Adrenal gland (tissue), 12 donors: Measurements from ENCODE around the gene OOSP2. TPM values are rescaled to one million over a fixed set of nuclear protein-coding genes. Genes with fewer than 3 reads are reported as not detected.

ENCODE experiments used
- DNase-seq, 7 donors: peaks; one replicate each; pipeline ENCODE4 v3.0.0-alpha.2; 2019 to 2020
- H3K27ac ChIP-seq, 5 donors: fragments of 200-600 bp; sonication (generic) in 4 of 5; 1 replicate in 3 of 5; 2 replicates in 2 of 5; pipeline versions ENCODE4 v1.5.1 to v1.8.0; 2016 to 2020; ENCODE audit warnings: mild to moderate bottlenecking in 1 of 5
- H3K27me3 ChIP-seq: fragments of 200-600 bp; 2 replicates; pipeline ENCODE4 v1.8.0; 2021
- H3K36me3 ChIP-seq, 2 donors: fragments of 200-600 bp; replicated peaks in 1 of 2; 1 replicate in 1 of 2; 2 replicates in 1 of 2; pipeline versions ENCODE4 v1.5.1 to v1.8.0; 2018 to 2022
- H3K4me1 ChIP-seq, 2 donors: fragments of 200-600 bp; replicated peaks in 1 of 2; 1 replicate in 1 of 2; 2 replicates in 1 of 2; pipeline versions ENCODE4 v1.5.1 to v1.8.0; 2018 to 2021
- H3K4me3 ChIP-seq, 4 donors: fragments of 200-600 bp; sonication (generic) in 3 of 4; one replicate each; pipeline ENCODE4 v1.5.1; 2016 to 2018
- H3K9me3 ChIP-seq, 3 donors: fragments of 200-600 bp; sonication (generic) in 1 of 3; replicated peaks in 1 of 3; 1 replicate in 2 of 3; 2 replicates in 1 of 3; pipeline versions ENCODE4 v1.5.1 to v1.8.0; 2016 to 2021
- CTCF ChIP-seq, 6 experiments: fragments of 450-650 bp in 4 of 6; fragments of 200-600 bp in 2 of 6; sonication (generic) in 1 of 6; IDR thresholded peaks; 1 replicate in 5 of 6; 2 replicates in 1 of 6; pipeline versions ENCODE4 v1.5.1 to v1.8.0; 2016 to 2021; ENCODE audit warnings: antibody characterized with exemption in 6 of 6, mild to moderate bottlenecking in 2 of 6, moderate library complexity in 1 of 6
- POLR2A ChIP-seq, 2 donors: fragments of 450-650 bp; IDR thresholded peaks; one replicate each; pipeline ENCODE4 v1.6.1; 2017; ENCODE audit warnings: antibody characterized with exemption in 2 of 2, mild to moderate bottlenecking in 2 of 2, moderate library complexity in 1 of 2
- WGBS, 4 donors: extraction: QIAGEN DNeasy Blood & Tissue Kit in 2 of 4; methylation state at CpG; one replicate each; pipeline versions ENCODE4 v1.1.5 to v1.1.7; 2013 to 2017; 5-methylcytosine and 5-hydroxymethylcytosine counted together
- intact Hi-C, 2 donors: fragments of 100-400 bp; cut with DNase I; formaldehyde crosslinking; loops; one replicate each; pipeline versions ENCODE4 v1.14.1 to v1.15.0; 2022 to 2023
- polyA plus RNA-seq, 3 donors: library from polyadenylated mRNA; stranded (reverse); fragments of 200-250 nt in 2 of 3; fragments of 350-450 nt in 1 of 3; fragmentation: Illumina TruSeq in 1 of 3; extraction: RNeasy Lipid Tissue Mini Kit (QIAGEN cat#74804) in 1 of 3; gene quantifications; one replicate each; pipeline ENCODE4 v1.2.3, GENCODE V29; 2013 to 2014
- total RNA-seq, 9 donors: library from RNA; depleted of rRNA in 4 of 9; stranded (reverse); fragments of >200 nt in 4 of 9; fragments of 120-200 nt in 1 of 9; fragmentation: NEBNext Ultra II Directional in 1 of 9; extraction: Animal tissue kit (Norgen Biotek cat#: 25700) in 1 of 9; gene quantifications; one replicate each; pipeline versions ENCODE4 v1.1.0 to v1.2.4, GENCODE V29; 2013 to 2023
- donor health status: healthy with polysubstance abuse.
- donor health status: Bipolar disorder and iron deficiency.
- donor health status: DM: yes; HTN: yes; CAD: no.
- donor health status: DM: no; HTN: no; CAD: no.
- donor health status: DM: no; HTN: no; CAD: no.
- donor health status: DM: yes; HTN: yes; CAD: no.

OOSP2 gene
- total and polyA plus RNA-seq, 12 donors: not detected

- DNase-seq: no peak
- Histone ChIP-seq H3K36me3 (no peaks in the 10 kb centered on the region), H3K4me1 (no peaks in the 10 kb centered on the region), H3K4me3 (no peak overlapping the region), H3K27me3 (no peaks in the 10 kb centered on the region), H3K9me3 (no peaks in the 10 kb centered on the region), H3K27ac (no peak overlapping the region)
- intact Hi-C loops: no loop called here
- WGBS, 4 donors: 65 to 76% (median 70%) methylated on average over 3 of the region's 3 CpGs
- TF ChIP-seq POLR2A (IDR thresholded peaks at IDR 0.05): no peak
- TF ChIP-seq CTCF (IDR thresholded peaks at IDR 0.05): no peak
These were observed 18.8 kb downstream of the OOSP2 start for GRCh38 chr11:60059052-60059451.

GRCh38 chr11:60059521-60060240, 19.5 kb downstream of the OOSP2 start:
- H3K36me3 ChIP-seq: no peaks in the 10 kb centered on the region
- 77 to 85% (median 81%) methylated on average over 4 of the region's 4 CpGs for WGBS, 4 donors
- no peaks in the 10 kb centered on the region for H3K4me1 ChIP-seq
- no peak overlapping the region for H3K27ac ChIP-seq
- no peaks in the 10 kb centered on the region for H3K9me3 ChIP-seq
- DNase-seq: no peak
- H3K4me3 ChIP-seq: no peak overlapping the region
- intact Hi-C loops: no loop called here
- TF ChIP-seq CTCF (IDR thresholded peaks at IDR 0.05) (no peak), POLR2A (IDR thresholded peaks at IDR 0.05) (no peak)
- no peaks in the 10 kb centered on the region for H3K27me3 ChIP-seq

- no peak overlapping the region for H3K4me3 ChIP-seq
- no peaks in the 10 kb centered on the region for H3K9me3 ChIP-seq
- 41 to 80% (median 61%) methylated on average over 1 of the region's 1 CpG for WGBS, 4 donors
- no peaks in the 10 kb centered on the region for H3K36me3 ChIP-seq
- intact Hi-C loops: no loop called here
- TF ChIP-seq CTCF (IDR thresholded peaks at IDR 0.05): no peak
- TF ChIP-seq POLR2A (IDR thresholded peaks at IDR 0.05): no peak
- H3K4me1 ChIP-seq: no peaks in the 10 kb centered on the region
- H3K27me3 ChIP-seq: no peaks in the 10 kb centered on the region
- DNase-seq: no peak
- H3K27ac ChIP-seq: no peak overlapping the region
These were observed 23.9 kb downstream of the OOSP2 start for GRCh38 chr11:60064111-60064510.

- no peak for DNase-seq
- intact Hi-C loops: no loop called here
- Histone ChIP-seq H3K4me1 (no peaks in the 10 kb centered on the region), H3K9me3 (no peaks in the 10 kb centered on the region), H3K27me3 (no peaks in the 10 kb centered on the region), H3K36me3 (no peaks in the 10 kb centered on the region), H3K4me3 (no peak overlapping the region), H3K27ac (no peak overlapping the region)
- TF ChIP-seq POLR2A (IDR thresholded peaks at IDR 0.05) (no peak), CTCF (IDR thresholded peaks at IDR 0.05) (no peak)
- WGBS, 4 donors: 74 to 80% (median 77%) methylated on average over 1 of the region's 1 CpG
These were observed 25.6 kb downstream of the OOSP2 start for GRCh38 chr11:60065801-60066200.
